Measurements from ENCODE around the gene ASPG.

DNA sequence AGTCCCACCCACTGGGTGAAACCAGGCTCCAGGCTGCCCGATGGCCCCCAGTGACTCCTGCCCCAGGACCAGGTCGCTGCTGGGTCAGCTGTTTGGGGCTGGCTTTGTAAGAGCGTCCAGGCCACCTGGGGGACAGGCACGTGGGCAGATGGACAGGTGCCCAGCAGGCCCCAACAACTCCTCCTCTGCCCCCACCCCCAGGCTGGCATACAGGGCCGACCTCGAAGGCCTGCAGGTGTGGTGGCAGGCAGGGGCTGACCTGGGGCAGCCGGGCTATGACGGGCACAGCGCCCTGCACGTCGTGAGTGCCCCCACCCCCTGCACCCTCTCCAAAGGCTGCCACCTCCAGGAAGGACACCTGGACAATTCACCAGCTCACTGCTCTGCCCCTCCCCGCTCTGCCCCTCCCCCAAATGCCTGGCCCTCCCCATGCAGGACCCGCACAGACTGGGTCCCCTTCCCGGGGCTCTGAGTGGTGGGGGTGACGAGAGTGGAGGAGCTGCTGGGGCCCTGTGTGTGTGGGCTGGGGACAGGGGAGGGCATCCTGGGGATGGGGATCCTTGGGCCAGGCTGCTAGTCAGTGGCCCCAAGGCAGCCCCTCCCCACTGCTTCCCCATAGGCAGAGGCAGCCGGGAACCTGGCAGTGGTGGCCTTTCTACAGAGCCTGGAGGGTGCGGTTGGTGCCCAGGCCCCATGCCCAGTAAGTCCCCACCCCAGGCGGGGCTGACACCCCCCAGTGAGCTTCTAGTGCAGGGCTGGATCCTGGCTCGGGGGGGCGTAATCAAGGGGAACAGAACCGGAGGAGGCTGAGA, 26.0 kb downstream of the ASPG start:
- TF ChIP-seq, protein P1, sequence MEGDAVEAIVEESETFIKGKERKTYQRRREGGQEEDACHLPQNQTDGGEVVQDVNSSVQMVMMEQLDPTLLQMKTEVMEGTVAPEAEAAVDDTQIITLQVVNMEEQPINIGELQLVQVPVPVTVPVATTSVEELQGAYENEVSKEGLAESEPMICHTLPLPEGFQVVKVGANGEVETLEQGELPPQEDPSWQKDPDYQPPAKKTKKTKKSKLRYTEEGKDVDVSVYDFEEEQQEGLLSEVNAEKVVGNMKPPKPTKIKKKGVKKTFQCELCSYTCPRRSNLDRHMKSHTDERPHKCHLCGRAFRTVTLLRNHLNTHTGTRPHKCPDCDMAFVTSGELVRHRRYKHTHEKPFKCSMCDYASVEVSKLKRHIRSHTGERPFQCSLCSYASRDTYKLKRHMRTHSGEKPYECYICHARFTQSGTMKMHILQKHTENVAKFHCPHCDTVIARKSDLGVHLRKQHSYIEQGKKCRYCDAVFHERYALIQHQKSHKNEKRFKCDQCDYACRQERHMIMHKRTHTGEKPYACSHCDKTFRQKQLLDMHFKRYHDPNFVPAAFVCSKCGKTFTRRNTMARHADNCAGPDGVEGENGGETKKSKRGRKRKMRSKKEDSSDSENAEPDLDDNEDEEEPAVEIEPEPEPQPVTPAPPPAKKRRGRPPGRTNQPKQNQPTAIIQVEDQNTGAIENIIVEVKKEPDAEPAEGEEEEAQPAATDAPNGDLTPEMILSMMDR (IDR thresholded peaks at IDR 0.05): no peak
- no peak for TF ChIP-seq POLR2A (IDR thresholded peaks at IDR 0.05)
- TF ChIP-seq EP300 (IDR thresholded peaks at IDR 0.05): no peak

Measured in ovary (tissue), 3 donors.